HepG2 (cell line): ENCODE measurements around the gene ANKS6. TPM values are rescaled to one million over a fixed set of nuclear protein-coding genes. Genes with fewer than 3 reads are reported as not detected.

Experiments
- ATAC-seq: fragments of 200-7000 bp; cut with Tn5 transposase; 3 replicates; pipeline ENCODE4 v1.9.1; 2020; ENCODE audit warnings: mild to moderate bottlenecking, moderate library complexity
- BruUV-seq: library from RNA; stranded (reverse); fragments of 400-500 nt; replicated peaks from 2 replicates; lab custom pipeline; 2021; lab: Mats Ljungman, UMichigan
- CTCF ChIA-PET: fragments of 300-600 bp; formaldehyde crosslinking; extraction: SDS; loops from one replicate; lab custom pipeline; 2021; ENCODE audit warnings: low total read pairs, inconsistent platforms, low intra/inter-chr PET ratio; lab: Yijun Ruan, JAX
- POLR2A ChIA-PET: fragments of 350-600 bp; sonication (Branson Sonifier 250); formaldehyde crosslinking; loops from one replicate; lab custom pipeline; 2020; ENCODE audit warnings: antibody characterized with exemption, inconsistent platforms; lab: Yijun Ruan, JAX
- DNase-seq: peaks from one replicate; pipeline ENCODE4 v3.0.0-alpha.2; 2015; ENCODE audit warnings: low spot score
- FAIRE-seq: peaks from 3 replicates; lab custom pipeline; 2011; peaks lifted over from hg19 to GRCh38; lab: Jason Lieb, UNC
- H2AFZ ChIP-seq: one replicate; pipeline ENCODE4 v1.6.1; 2011; ENCODE audit warnings: low read length, inconsistent platforms
- H3K27ac ChIP-seq: fragments of 300-600 bp; 3 replicates; pipeline ENCODE4 v1.8.0; 2011; ENCODE audit warnings: mixed run types, mild to moderate bottlenecking, mixed read lengths, low read length, inconsistent platforms; ENCODE audit not compliant: insufficient read depth; ENCODE audit errors: extremely low read length
- H3K27me3 ChIP-seq, 2 experiments: fragments of 200-600 bp in 1 of 2; 2 replicates in 1 of 2; 3 replicates in 1 of 2; pipeline versions ENCODE4 v1.6.0 to v1.8.0; 2011; ENCODE audit warnings: low read length in 2 of 2, mild to moderate bottlenecking in 2 of 2, moderate library complexity in 2 of 2, inconsistent platforms in 1 of 2; ENCODE audit not compliant: insufficient read depth in 2 of 2, control insufficient read depth in 1 of 2
- H3K36me3 ChIP-seq, 2 experiments: fragments of 200-600 bp in 1 of 2; replicated peaks in 1 of 2; 2 replicates in 1 of 2; 3 replicates in 1 of 2; pipeline versions ENCODE4 v1.5.1 to v1.8.0; 2011; ENCODE audit warnings: low read length in 2 of 2, inconsistent platforms in 1 of 2; ENCODE audit not compliant: insufficient read depth in 2 of 2, control insufficient read depth in 1 of 2
- H3K4me1 ChIP-seq: 2 replicates; pipeline ENCODE4 v1.5.1; 2012; ENCODE audit warnings: low read length, inconsistent platforms; ENCODE audit not compliant: insufficient read depth
- H3K4me2 ChIP-seq: 2 replicates; pipeline ENCODE4 v1.6.0; 2011; ENCODE audit warnings: low read depth, low read length, inconsistent platforms
- H3K4me3 ChIP-seq, 3 experiments: fragments of 200-600 bp in 1 of 3; sonication (generic), shearing (Covaris generic) in 1 of 3; replicated peaks in 1 of 3; 2 replicates each; pipeline ENCODE4 v1.5.1; 2011 to 2016; ENCODE audit warnings: low read length in 3 of 3, inconsistent platforms in 2 of 3, low read depth in 2 of 3, mild to moderate bottlenecking in 2 of 3, control low read depth in 1 of 3, mixed read lengths in 1 of 3; ENCODE audit not compliant: insufficient read depth in 1 of 3
- H3K79me2 ChIP-seq: one replicate; pipeline ENCODE4 v1.6.1; 2011; ENCODE audit warnings: low read length, inconsistent platforms; ENCODE audit not compliant: insufficient read depth
- H3K9ac ChIP-seq: 2 replicates; pipeline ENCODE4 v1.6.0; 2011; ENCODE audit warnings: mild to moderate bottlenecking, low read depth, low read length, inconsistent platforms; ENCODE audit not compliant: insufficient read depth
- H3K9me3 ChIP-seq: 2 replicates; pipeline ENCODE4 v1.5.1; 2012; ENCODE audit warnings: mild to moderate bottlenecking, low read length
- H4K20me1 ChIP-seq: 2 replicates; pipeline ENCODE4 v1.6.0; 2011; ENCODE audit warnings: inconsistent platforms, mild to moderate bottlenecking, low read length, moderate library complexity; ENCODE audit not compliant: insufficient read depth
- JARID2 ChIP-seq: sonication (generic); formaldehyde crosslinking; IDR thresholded peaks from 2 replicates; pipeline ENCODE4 v1.8.1; 2023; ENCODE audit warnings: missing genetic modification reagents, inconsistent platforms; ENCODE audit not compliant: insufficient replicate concordance
- KAT7 ChIP-seq: IDR thresholded peaks from 2 replicates; pipeline ENCODE4 v1.6.1; 2018; ENCODE audit warnings: borderline replicate concordance, missing compliant biosample characterization
- NPAS2 ChIP-seq: sonication (generic); formaldehyde crosslinking; IDR thresholded peaks from 2 replicates; pipeline ENCODE4 v1.8.0; 2022; ENCODE audit warnings: mild to moderate bottlenecking, missing genetic modification reagents, borderline replicate concordance
- ZNF850 ChIP-seq: sonication (generic); formaldehyde crosslinking; conservative IDR thresholded peaks from 2 replicates; pipeline ENCODE4 v1.9.0; 2021; ENCODE audit warnings: mild to moderate bottlenecking, missing genetic modification reagents
- WGBS: methylation state at CpG from one replicate; pipeline ENCODE4 v1.1.6; 2017; ENCODE audit warnings: low lambda C conversion rate; 5-methylcytosine and 5-hydroxymethylcytosine counted together
- in situ Hi-C: cut with HindIII; loops from 2 replicates; pipeline ENCODE4 v1.10.0; 2017; ENCODE audit warnings: low pct_unique_long_range_greater_than_20kb; ENCODE audit not compliant: extremely low pct_ligation_motif_present
- intact Hi-C: fragments of 100-400 bp; cut with micrococcal nuclease; formaldehyde crosslinking; loops from one replicate; pipeline ENCODE4 v1.10.0; 2022; ENCODE audit not compliant: unreplicated experiment
- polyA plus RNA-seq, 8 experiments: library from polyadenylated mRNA; depleted of rRNA in 3 of 8; stranded (reverse) in 7 of 8; unstranded in 1 of 8; fragments of >200 nt; fragmentation: Illumina TruSeq in 4 of 8; extraction: Trizol in 4 of 8; gene quantifications; 2 replicates each; pipeline versions ENCODE4 v1.2.1 to v1.2.3, GENCODE V29; 2011 to 2016; ENCODE audit warnings: low read depth in 4 of 8, missing spikeins in 1 of 8, mixed read lengths in 1 of 8; ENCODE audit not compliant: insufficient read depth in 1 of 8
- total RNA-seq, 5 experiments: library from RNA; depleted of rRNA; stranded (reverse); fragments of >200 nt; fragmentation: Illumina TruSeq; extraction: Trizol; gene quantifications; 2 replicates each; pipeline ENCODE4 v1.2.3, GENCODE V29; 2016; ENCODE audit warnings: low read depth in 1 of 5
- TF ChIP-seq, protein P1 (sequence below): sonication (generic); formaldehyde crosslinking; IDR thresholded peaks from 2 replicates; pipeline ENCODE4 v1.9.0; 2021; ENCODE audit warnings: missing genetic modification reagents, borderline replicate concordance
- TF ChIP-seq, protein P2 (sequence below): IDR thresholded peaks from 2 replicates; pipeline ENCODE4 v1.6.1; 2016; ENCODE audit warnings: low read depth, borderline replicate concordance

The ANKS6 gene
- total and polyA plus RNA-seq, 2 of the 13 experiments (the other 11 are each of a cell fraction or from before 2014, with no cell fraction given): 8.8 to 10.7 TPM

DNA sequence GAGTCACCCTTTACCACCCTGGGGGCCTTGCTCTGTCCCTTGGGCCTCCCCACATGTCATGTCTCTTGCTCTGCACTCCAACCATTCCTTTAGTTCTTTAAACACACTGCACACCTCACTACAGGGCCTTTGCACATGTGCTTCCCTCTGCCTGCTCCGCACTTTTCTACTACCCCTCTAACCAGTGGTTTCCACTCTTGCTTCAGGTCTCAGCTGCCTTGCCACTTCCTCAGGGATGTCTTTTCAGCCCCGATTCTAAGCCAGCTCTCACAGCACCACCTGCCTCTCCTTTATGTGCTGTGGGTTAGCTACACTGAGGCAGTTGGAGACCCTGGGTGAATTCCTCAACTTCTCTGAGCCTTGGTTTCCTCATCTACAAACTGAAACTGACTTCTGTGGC lies 53.0 kb downstream of the ANKS6 start:
- H3K4me3 ChIP-seq: no peak overlapping the region
- DNase-seq: no peak
- H3K27ac ChIP-seq: no peak overlapping the region
- FAIRE-seq: no peak
- H3K9ac ChIP-seq: no peak overlapping the region
- H3K27me3 ChIP-seq: no peaks in the 10 kb centered on the region
- H3K9me3 ChIP-seq: no peaks in the 10 kb centered on the region
- TF ChIP-seq, protein P1, sequence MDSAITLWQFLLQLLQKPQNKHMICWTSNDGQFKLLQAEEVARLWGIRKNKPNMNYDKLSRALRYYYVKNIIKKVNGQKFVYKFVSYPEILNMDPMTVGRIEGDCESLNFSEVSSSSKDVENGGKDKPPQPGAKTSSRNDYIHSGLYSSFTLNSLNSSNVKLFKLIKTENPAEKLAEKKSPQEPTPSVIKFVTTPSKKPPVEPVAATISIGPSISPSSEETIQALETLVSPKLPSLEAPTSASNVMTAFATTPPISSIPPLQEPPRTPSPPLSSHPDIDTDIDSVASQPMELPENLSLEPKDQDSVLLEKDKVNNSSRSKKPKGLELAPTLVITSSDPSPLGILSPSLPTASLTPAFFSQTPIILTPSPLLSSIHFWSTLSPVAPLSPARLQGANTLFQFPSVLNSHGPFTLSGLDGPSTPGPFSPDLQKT: no peak
- no peak for TF ChIP-seq KAT7 (CRISPR knock-in tag)
- no peak for TF ChIP-seq ZNF850 (CRISPR knock-in tag)
- TF ChIP-seq NPAS2 (CRISPR knock-in tag): no peak
- TF ChIP-seq, protein P2, sequence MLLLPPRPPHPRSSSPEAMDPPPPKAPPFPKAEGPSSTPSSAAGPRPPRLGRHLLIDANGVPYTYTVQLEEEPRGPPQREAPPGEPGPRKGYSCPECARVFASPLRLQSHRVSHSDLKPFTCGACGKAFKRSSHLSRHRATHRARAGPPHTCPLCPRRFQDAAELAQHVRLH (CRISPR knock-in tag): no peak
- no peak for TF ChIP-seq JARID2 (CRISPR knock-in tag)
- no peaks in the 10 kb centered on the region for H4K20me1 ChIP-seq
- CTCF ChIA-PET: no interaction called here
- intact Hi-C loops (no loop called here), in situ Hi-C loops (no loop called here)
- WGBS: 82% methylated on average over 2 of the region's 2 CpGs
- no peak for ATAC-seq
- H3K36me3 ChIP-seq: no peaks in the 10 kb centered on the region; a peak in 1 of 5 replicates
- H2AFZ ChIP-seq: no peak overlapping the region
- POLR2A ChIA-PET: no interaction called here
- H3K79me2 ChIP-seq: no peaks in the 10 kb centered on the region
- BruUV-seq: no TSS peak
- H3K4me1 ChIP-seq: no peaks in the 10 kb centered on the region
- no peak overlapping the region for H3K4me2 ChIP-seq
